CD4-positive, alpha-beta memory T cell (primary cell): ENCODE results near the gene FSTL4. TPM values are rescaled to one million over a fixed set of nuclear protein-coding genes. Genes with fewer than 3 reads are reported as not detected.
A peak's percentile ranks its signal among the peaks of the same experiment; 100 is the strongest.

Experiments used
- CTCF ChIA-PET: fragments of 350-600 bp; sonication (Branson Sonifier 250); formaldehyde crosslinking; loops from one replicate; lab custom pipeline; 2021; ENCODE audit warnings: inconsistent platforms; ENCODE audit not compliant: partially characterized antibody; lab: Charles Lee
- POLR2A ChIA-PET: fragments of 350-600 bp; sonication (Branson Sonifier 250); formaldehyde crosslinking; loops from one replicate; lab custom pipeline; 2021; ENCODE audit not compliant: partially characterized antibody; lab: Charles Lee
- DNase-seq, 5 donors: peaks; one replicate each; pipeline versions ENCODE4 v3.0.0 to v3.0.0-alpha.2; 2020 to 2022; ENCODE audit warnings: mixed read lengths in 1 of 5
- H3K27ac ChIP-seq: one replicate; pipeline ENCODE4 v1.7.0; 2013; ENCODE audit warnings: low read depth, low read length
- H3K27me3 ChIP-seq: 2 replicates; pipeline ENCODE4 v1.7.0; 2013; ENCODE audit warnings: mild to moderate bottlenecking, low read length, moderate library complexity; ENCODE audit not compliant: insufficient read depth
- H3K36me3 ChIP-seq: 2 replicates; pipeline ENCODE4 v1.7.0; 2013; ENCODE audit warnings: mild to moderate bottlenecking, low read length, moderate library complexity; ENCODE audit not compliant: insufficient read depth
- H3K4me1 ChIP-seq: 2 replicates; pipeline ENCODE4 v1.7.0; 2013; ENCODE audit warnings: mild to moderate bottlenecking, low read length, moderate library complexity; ENCODE audit not compliant: insufficient read depth
- H3K4me3 ChIP-seq, 2 donors: one replicate each; pipeline ENCODE4 v1.7.0; 2013; ENCODE audit warnings: low read length in 2 of 2, mild to moderate bottlenecking in 1 of 2
- H3K9me3 ChIP-seq, 2 donors: one replicate each; pipeline ENCODE4 v1.7.0; 2013; ENCODE audit warnings: low read length in 2 of 2, control low read depth in 1 of 2; ENCODE audit not compliant: control insufficient read depth in 1 of 2
- H3K27ac Mint-ChIP-seq, 7 donors: one replicate each; pipeline ENCODE4 v1.8.0; 2020 to 2021; ENCODE audit warnings: mixed read lengths in 7 of 7, mild to moderate bottlenecking in 6 of 7, inconsistent platforms in 3 of 7, moderate library complexity in 3 of 7
- H3K27me3 Mint-ChIP-seq, 2 donors: one replicate each; pipeline ENCODE4 v1.8.0; 2020 to 2021; ENCODE audit warnings: mixed read lengths in 2 of 2
- H3K36me3 Mint-ChIP-seq, 2 donors: one replicate each; pipeline ENCODE4 v1.8.0; 2020 to 2021; ENCODE audit warnings: mixed read lengths in 2 of 2, inconsistent platforms in 1 of 2, mild to moderate bottlenecking in 1 of 2
- H3K4me1 Mint-ChIP-seq, 4 donors: one replicate each; pipeline ENCODE4 v1.8.0; 2020 to 2021; ENCODE audit warnings: mixed read lengths in 4 of 4, mild to moderate bottlenecking in 1 of 4
- H3K4me3 Mint-ChIP-seq, 8 donors: one replicate each; pipeline ENCODE4 v1.8.0; 2020 to 2021; ENCODE audit warnings: mixed read lengths in 8 of 8, mild to moderate bottlenecking in 7 of 8, moderate library complexity in 6 of 8, inconsistent platforms in 3 of 8
- H3K9me3 Mint-ChIP-seq, 8 donors: one replicate each; pipeline ENCODE4 v1.8.0; 2020 to 2021; ENCODE audit warnings: mixed read lengths in 8 of 8, mild to moderate bottlenecking in 5 of 8, inconsistent platforms in 3 of 8, moderate library complexity in 1 of 8
- intact Hi-C: fragments of 100-400 bp; cut with micrococcal nuclease; formaldehyde crosslinking; loops from one replicate; pipeline ENCODE4 v1.15.1; 2023
- polyA plus RNA-seq, 2 donors: library from polyadenylated mRNA; unstranded; fragments of 300-500 nt; fragmentation: Illumina TruSeq; gene quantifications; one replicate each; pipeline ENCODE4 v1.2.3, GENCODE V29; 2021
- total RNA-seq, 2 experiments: library from RNA; stranded (reverse); gene quantifications; one replicate each; pipeline ENCODE4 v1.2.3, GENCODE V29; 2021

The FSTL4 gene
- total and polyA plus RNA-seq, 4 experiments from 2014 or later = not detected

GRCh38 chr5:133470841-133471240 lies 141.5 kb downstream of the FSTL4 start:
- H3K27me3 ChIP-seq = no peaks in the 10 kb centered on the region
- peaks cover 0 to 1% (median 0%) of the 10 kb centered on the region in 8 donors for H3K9me3 Mint-ChIP-seq
- DNase-seq = no peak
- H3K27ac Mint-ChIP-seq = no peak overlapping the region
- H3K27ac ChIP-seq = no peak overlapping the region
- peaks cover 8 to 11% of the 10 kb centered on the region in 2 donors for H3K27me3 Mint-ChIP-seq
- no peaks in the 10 kb centered on the region for H3K36me3 Mint-ChIP-seq
- ChIA-PET CTCF (no interaction called here), POLR2A (no interaction called here)
- no peaks in the 10 kb centered on the region for H3K9me3 ChIP-seq
- no peaks in the 10 kb centered on the region for H3K36me3 ChIP-seq
- no peak overlapping the region for H3K4me3 Mint-ChIP-seq
- peaks cover 35% of the 10 kb centered on the region for H3K4me1 ChIP-seq
- H3K4me3 ChIP-seq = no peak overlapping the region
- intact Hi-C loops = no loop called here
- peaks cover 4 to 35% (median 13%) of the 10 kb centered on the region in 4 donors for H3K4me1 Mint-ChIP-seq

DNA sequence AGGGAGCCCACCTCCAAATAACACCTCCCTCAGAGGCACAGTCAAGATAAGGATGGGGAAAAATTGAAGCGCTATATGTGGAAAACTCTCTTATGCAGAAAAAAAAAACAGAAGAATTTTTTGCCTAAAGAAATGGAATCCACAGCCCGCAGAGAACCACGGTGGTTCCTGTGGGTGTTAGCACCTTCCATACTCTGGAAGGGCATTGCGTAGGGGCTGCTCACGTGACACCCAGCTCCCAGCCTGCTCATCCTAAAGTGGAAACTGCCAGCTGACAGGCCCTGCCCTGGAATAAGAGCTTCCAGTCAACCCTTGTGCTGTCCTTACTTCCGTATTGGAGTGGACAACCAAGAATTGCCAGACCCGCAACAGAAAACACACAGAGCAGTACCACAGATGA lies 142.5 kb downstream of the FSTL4 start:
- Mint-ChIP-seq H3K4me1 (peaks cover 4 to 42% (median 17%) of the 10 kb centered on the region in 4 donors), H3K27ac (no peak overlapping the region), H3K9me3 (peaks cover 0 to 1% (median 0%) of the 10 kb centered on the region in 8 donors), H3K4me3 (no peak overlapping the region), H3K27me3 (peaks cover 9 to 11% of the 10 kb centered on the region in 2 donors), H3K36me3 (no peaks in the 10 kb centered on the region)
- no peaks in the 10 kb centered on the region for H3K9me3 ChIP-seq
- intact Hi-C loops = no loop called here
- POLR2A ChIA-PET = no interaction called here
- DNase-seq = no peak
- no peaks in the 10 kb centered on the region for H3K27me3 ChIP-seq
- H3K27ac ChIP-seq = no peak overlapping the region
- peaks cover 44% of the 10 kb centered on the region for H3K4me1 ChIP-seq
- H3K4me3 ChIP-seq = no peak overlapping the region
- CTCF ChIA-PET = no interaction called here
- H3K36me3 ChIP-seq = no peaks in the 10 kb centered on the region

DNA sequence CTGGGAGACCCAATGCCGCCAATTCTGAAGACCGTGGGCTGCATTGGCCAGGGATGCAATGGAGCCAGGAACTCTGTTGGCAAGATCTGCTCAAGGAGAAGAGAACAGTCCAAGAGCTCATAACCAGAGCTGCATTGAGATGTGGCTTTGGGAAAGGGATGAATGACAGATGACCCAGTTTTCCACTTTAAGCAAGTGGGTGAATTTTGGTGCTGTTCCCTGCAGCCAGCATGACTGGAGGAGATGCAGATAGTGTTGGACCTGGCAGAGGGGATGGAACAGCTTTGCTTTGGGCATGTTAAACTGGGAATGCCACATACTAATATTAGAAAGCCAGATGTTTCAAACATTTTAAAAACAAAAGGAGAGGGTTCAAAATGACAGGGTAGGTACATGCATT lies 143.1 kb downstream of the FSTL4 start:
- no peak overlapping the region for H3K27ac ChIP-seq
- no peaks in the 10 kb centered on the region for H3K36me3 ChIP-seq
- peaks cover 9 to 10% of the 10 kb centered on the region in 2 donors for H3K27me3 Mint-ChIP-seq
- H3K4me3 Mint-ChIP-seq = no peak overlapping the region
- H3K4me1 ChIP-seq = peaks cover 39% of the 10 kb centered on the region
- no peak overlapping the region for H3K27ac Mint-ChIP-seq
- peaks cover 0 to 38% (median 11%) of the 10 kb centered on the region in 4 donors for H3K4me1 Mint-ChIP-seq
- DNase-seq = no peak
- H3K9me3 Mint-ChIP-seq = peaks cover 0 to 1% (median 0%) of the 10 kb centered on the region in 8 donors
- no peaks in the 10 kb centered on the region for H3K27me3 ChIP-seq
- POLR2A ChIA-PET = no interaction called here
- no peaks in the 10 kb centered on the region for H3K9me3 ChIP-seq
- no peaks in the 10 kb centered on the region for H3K36me3 Mint-ChIP-seq
- CTCF ChIA-PET = no interaction called here
- intact Hi-C loops = no loop called here
- H3K4me3 ChIP-seq = no peak overlapping the region

DNA sequence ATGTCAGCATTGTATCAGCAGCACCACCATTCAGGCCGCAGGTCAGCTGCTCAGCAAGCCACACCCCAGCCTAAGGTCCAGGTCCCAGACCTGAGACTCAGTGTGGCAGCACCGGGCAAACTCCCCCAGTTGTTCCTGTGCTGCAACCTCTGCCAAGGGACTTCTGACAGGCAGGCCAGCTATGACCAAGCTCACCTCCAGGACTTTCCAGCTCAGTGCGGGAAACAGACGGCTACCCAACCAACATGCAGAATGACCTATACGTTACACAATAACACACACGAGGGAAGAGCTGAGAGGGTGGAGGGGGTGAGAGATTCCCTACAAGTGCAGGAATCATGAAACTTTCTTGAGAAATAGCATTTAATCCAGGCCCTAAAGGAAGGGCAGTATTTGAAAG lies 143.7 kb downstream of the FSTL4 start:
- Mint-ChIP-seq H3K9me3 (peaks cover 0 to 1% (median 0%) of the 10 kb centered on the region in 8 donors), H3K36me3 (no peaks in the 10 kb centered on the region), H3K27ac (peak overlapping the region in 5 of 7 donors; percentile 17 to 80 (median 72)), H3K27me3 (peaks cover 6 to 8% of the 10 kb centered on the region in 2 donors), H3K4me1 (peaks cover 0 to 31% (median 8%) of the 10 kb centered on the region in 4 donors), H3K4me3 (no peak overlapping the region)
- no peak for DNase-seq
- intact Hi-C loops = no loop called here
- H3K4me3 ChIP-seq = no peak overlapping the region
- ChIA-PET POLR2A (no interaction called here), CTCF (no interaction called here)
- H3K27me3 ChIP-seq = no peaks in the 10 kb centered on the region
- peaks cover 37% of the 10 kb centered on the region for H3K4me1 ChIP-seq
- H3K9me3 ChIP-seq = no peaks in the 10 kb centered on the region
- H3K27ac ChIP-seq = peak overlapping the region; percentile 46
- H3K36me3 ChIP-seq = no peaks in the 10 kb centered on the region

DNA sequence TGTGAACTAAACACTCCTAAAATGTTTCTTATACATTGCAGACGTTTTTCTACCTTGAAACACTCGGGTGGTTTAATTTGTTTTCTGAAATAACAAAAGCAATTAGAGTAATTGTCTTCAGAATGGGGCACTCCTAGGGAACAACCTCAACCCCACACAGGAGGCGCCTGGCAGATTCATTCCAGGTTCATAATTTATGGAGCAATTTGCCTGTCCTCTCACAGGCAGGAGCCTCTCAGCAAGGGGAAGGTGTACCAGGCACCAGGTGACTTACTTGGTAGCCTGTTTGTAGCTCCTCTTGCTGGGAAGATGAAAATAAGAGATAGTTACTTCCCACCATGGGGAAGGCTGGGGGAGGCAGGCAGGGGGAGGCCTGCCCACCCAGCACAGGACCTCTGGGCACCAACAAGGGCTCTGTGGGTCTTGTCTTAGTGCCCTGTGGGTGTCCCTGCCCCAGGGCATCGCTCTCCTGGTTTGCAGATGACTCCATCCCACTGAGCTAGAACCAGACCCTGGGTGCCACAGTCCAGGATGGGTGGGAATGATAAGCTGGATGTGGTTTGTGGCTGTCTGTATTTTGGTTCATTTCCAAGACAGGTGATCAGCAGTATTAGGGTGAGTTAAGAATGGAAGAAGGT lies 144.4 kb downstream of the FSTL4 start:
- H3K27ac ChIP-seq = peak overlapping the region; percentile 46
- Mint-ChIP-seq H3K27me3 (peaks cover 3 to 7% of the 10 kb centered on the region in 2 donors), H3K36me3 (no peaks in the 10 kb centered on the region), H3K4me1 (peaks cover 0 to 28% (median 8%) of the 10 kb centered on the region in 4 donors), H3K27ac (peak overlapping the region in 4 of 7 donors; percentile 16 to 80 (median 74)), H3K9me3 (peaks cover 0 to 1% (median 0%) of the 10 kb centered on the region in 8 donors), H3K4me3 (no peak overlapping the region)
- H3K27me3 ChIP-seq = no peaks in the 10 kb centered on the region
- ChIA-PET POLR2A (no interaction called here), CTCF (no interaction called here)
- no peaks in the 10 kb centered on the region for H3K9me3 ChIP-seq
- no peak for DNase-seq
- intact Hi-C loops = no loop called here
- peaks cover 37% of the 10 kb centered on the region for H3K4me1 ChIP-seq
- H3K4me3 ChIP-seq = no peak overlapping the region
- no peaks in the 10 kb centered on the region for H3K36me3 ChIP-seq

DNA sequence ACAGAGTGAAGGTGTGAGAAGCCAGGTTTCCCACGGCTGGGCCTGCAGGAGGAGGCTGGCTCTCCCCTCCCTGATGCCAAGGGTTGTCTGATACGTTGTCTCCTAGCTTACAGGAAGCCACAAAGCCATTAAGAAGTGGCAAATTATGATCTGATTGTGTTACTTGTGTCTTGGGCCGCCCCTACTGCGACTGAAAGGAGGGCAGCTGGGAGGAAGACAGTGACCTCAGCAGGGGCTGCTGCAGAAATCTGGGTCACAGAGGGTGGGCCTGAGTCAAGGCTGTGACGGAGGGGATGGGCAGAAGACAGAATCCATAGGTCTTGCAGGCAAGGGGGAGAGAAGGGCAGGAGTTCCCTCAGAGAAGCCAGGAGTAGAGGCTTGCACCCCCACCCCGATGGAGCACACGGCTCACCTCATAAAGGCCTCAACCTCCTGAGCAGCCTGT lies 145.0 kb downstream of the FSTL4 start:
- peak; percentile 22 to 71 (median 48) for DNase-seq
- Histone ChIP-seq H3K4me3 (no peak overlapping the region), H3K36me3 (no peaks in the 10 kb centered on the region), H3K4me1 (peaks cover 37% of the 10 kb centered on the region), H3K27ac (peak overlapping the region; percentile 46), H3K27me3 (no peaks in the 10 kb centered on the region), H3K9me3 (no peaks in the 10 kb centered on the region)
- Mint-ChIP-seq H3K4me3 (no peak overlapping the region), H3K36me3 (no peaks in the 10 kb centered on the region), H3K27me3 (peaks cover 2 to 7% of the 10 kb centered on the region in 2 donors), H3K27ac (no peak overlapping the region), H3K9me3 (peaks cover 0 to 1% (median 0%) of the 10 kb centered on the region in 8 donors), H3K4me1 (peaks cover 0 to 28% (median 8%) of the 10 kb centered on the region in 4 donors)
- POLR2A ChIA-PET = no interaction called here
- intact Hi-C loops = no loop called here
- CTCF ChIA-PET = no interaction called here

DNA sequence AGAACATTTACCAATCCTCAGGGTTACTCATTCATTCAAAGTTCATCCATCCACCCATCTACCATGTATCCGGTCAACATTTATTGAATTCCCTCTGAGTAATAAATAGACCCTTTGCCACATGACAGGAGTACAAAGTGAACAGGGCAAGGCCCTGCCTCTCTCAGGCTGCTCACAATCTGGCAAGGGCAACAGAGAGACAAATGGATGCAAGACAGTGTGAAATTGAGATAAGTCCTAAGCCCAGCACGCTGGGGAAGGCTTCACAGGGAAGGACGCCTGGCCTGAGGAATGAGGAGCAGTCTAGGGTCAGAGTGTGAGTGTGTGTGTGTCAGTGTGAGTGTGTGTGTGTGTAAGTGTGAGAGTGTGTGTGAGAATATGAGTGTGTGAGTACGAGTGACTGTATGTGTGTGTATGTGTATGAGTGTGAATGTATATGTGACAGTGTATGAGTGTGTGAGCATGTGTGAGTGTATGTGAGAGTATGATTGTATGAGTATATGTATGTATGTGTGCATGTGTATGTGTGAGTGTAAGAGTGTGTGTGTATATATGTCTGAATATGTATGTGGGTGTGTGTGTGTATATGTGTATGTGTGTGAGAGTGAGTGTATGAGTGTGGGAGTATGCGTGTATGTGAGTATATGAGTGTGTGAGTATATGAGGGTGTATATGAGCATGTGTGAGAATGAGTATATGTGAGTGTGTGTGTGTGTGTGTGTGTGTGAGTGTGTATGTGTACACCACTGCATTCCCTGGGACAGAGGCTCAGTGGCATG lies 145.6 kb downstream of the FSTL4 start:
- Mint-ChIP-seq H3K4me3 (no peak overlapping the region), H3K27ac (no peak overlapping the region), H3K27me3 (peaks cover under 1 to 7% of the 10 kb centered on the region in 2 donors), H3K4me1 (peaks cover 0 to 28% (median 8%) of the 10 kb centered on the region in 4 donors), H3K9me3 (peaks cover 0 to 1% (median 0%) of the 10 kb centered on the region in 8 donors), H3K36me3 (no peaks in the 10 kb centered on the region)
- Histone ChIP-seq H3K4me1 (peaks cover 37% of the 10 kb centered on the region), H3K27me3 (no peaks in the 10 kb centered on the region), H3K4me3 (no peak overlapping the region), H3K9me3 (no peaks in the 10 kb centered on the region), H3K27ac (peak overlapping the region; percentile 46), H3K36me3 (no peaks in the 10 kb centered on the region)
- intact Hi-C loops = no loop called here
- no peak for DNase-seq
- CTCF ChIA-PET = no interaction called here
- POLR2A ChIA-PET = no interaction called here
